K562 (cell line): ENCODE measurements around the gene FHL1. TPM values are rescaled to one million over a fixed set of nuclear protein-coding genes. Genes with fewer than 3 reads are reported as not detected.
A peak's percentile ranks its signal among the peaks of the same experiment; 100 is the strongest.

Experiments used
- NFIC ChIP-seq: fragments of 450-650 bp; IDR thresholded peaks from 2 replicates; pipeline ENCODE4 v1.6.1; 2017; ENCODE audit warnings: mild to moderate bottlenecking, inconsistent platforms
- NRF1 ChIP-seq, 2 experiments: fragments of 450-650 bp; IDR thresholded peaks in 1 of 2; conservative IDR thresholded peaks in 1 of 2; 2 replicates each; pipeline ENCODE4 v1.6.1; 2014; ENCODE audit warnings: mild to moderate bottlenecking in 2 of 2
- RFX5 ChIP-seq: IDR thresholded peaks from 2 replicates; pipeline ENCODE4 v1.6.1; 2011; ENCODE audit warnings: low read depth, mild to moderate bottlenecking, improper control_type of control experiment, low read length
- ZNF75A ChIP-seq: fragments of 450-650 bp; formaldehyde crosslinking; IDR thresholded peaks from 2 replicates; pipeline ENCODE4 v1.4.0; 2020; ENCODE audit warnings: mild to moderate bottlenecking
- polyA plus RNA-seq, 8 experiments: library from polyadenylated mRNA; depleted of rRNA in 4 of 8; stranded (reverse) in 5 of 8; unstranded in 3 of 8; fragments of >200 nt; fragmentation: Nextera tagmentation in 2 of 8; fragmentation: Illumina TruSeq in 1 of 8; extraction: Ambion mirVana in 2 of 8; extraction: Trizol in 1 of 8; gene quantifications; 2 replicates each; pipeline versions ENCODE4 v1.2.1 to v1.2.3, GENCODE V29; 2011 to 2014; ENCODE audit warnings: inconsistent platforms in 1 of 8, missing spikeins in 1 of 8
- total RNA-seq, 7 experiments: library from RNA; depleted of rRNA in 6 of 7; stranded (reverse); fragments of >200 nt in 6 of 7; fragmentation: Illumina TruSeq in 2 of 7; extraction: Trizol in 2 of 7; gene quantifications; 2 replicates each; pipeline versions ENCODE4 v1.2.1 to v1.2.3, GENCODE V29; 2011 to 2021; ENCODE audit warnings: low replicate concordance in 1 of 7
- TF ChIP-seq, protein P1 (sequence below): fragments of 450-650 bp; IDR thresholded peaks from 2 replicates; pipeline ENCODE4 v1.6.1; 2016; ENCODE audit warnings: mild to moderate bottlenecking, moderate library complexity
- TF ChIP-seq, protein P2 (sequence below): fragments of 200-800 bp; sonication (Bioruptor generic); IDR thresholded peaks from 2 replicates; pipeline ENCODE4 v1.6.1; 2017; ENCODE audit warnings: missing genetic modification characterization, missing compliant biosample characterization
- TF ChIP-seq, protein P3 (sequence below), 2 experiments: fragments of 450-650 bp in 1 of 2; IDR thresholded peaks; 2 replicates each; pipeline ENCODE4 v1.6.1; 2011 to 2017; ENCODE audit warnings: low read depth in 2 of 2, antibody characterized with exemption in 1 of 2, borderline replicate concordance in 1 of 2, low read length in 1 of 2, mild to moderate bottlenecking in 1 of 2, mixed read lengths in 1 of 2; ENCODE audit not compliant: control insufficient read depth in 1 of 2

FHL1 gene
- total and polyA plus RNA-seq, 9 of the 15 experiments (the other 6 are each of a cell fraction or from before 2014, with no cell fraction given), result 0.03 to 3.0 (median 0.13) TPM; not detected in 1

DNA sequence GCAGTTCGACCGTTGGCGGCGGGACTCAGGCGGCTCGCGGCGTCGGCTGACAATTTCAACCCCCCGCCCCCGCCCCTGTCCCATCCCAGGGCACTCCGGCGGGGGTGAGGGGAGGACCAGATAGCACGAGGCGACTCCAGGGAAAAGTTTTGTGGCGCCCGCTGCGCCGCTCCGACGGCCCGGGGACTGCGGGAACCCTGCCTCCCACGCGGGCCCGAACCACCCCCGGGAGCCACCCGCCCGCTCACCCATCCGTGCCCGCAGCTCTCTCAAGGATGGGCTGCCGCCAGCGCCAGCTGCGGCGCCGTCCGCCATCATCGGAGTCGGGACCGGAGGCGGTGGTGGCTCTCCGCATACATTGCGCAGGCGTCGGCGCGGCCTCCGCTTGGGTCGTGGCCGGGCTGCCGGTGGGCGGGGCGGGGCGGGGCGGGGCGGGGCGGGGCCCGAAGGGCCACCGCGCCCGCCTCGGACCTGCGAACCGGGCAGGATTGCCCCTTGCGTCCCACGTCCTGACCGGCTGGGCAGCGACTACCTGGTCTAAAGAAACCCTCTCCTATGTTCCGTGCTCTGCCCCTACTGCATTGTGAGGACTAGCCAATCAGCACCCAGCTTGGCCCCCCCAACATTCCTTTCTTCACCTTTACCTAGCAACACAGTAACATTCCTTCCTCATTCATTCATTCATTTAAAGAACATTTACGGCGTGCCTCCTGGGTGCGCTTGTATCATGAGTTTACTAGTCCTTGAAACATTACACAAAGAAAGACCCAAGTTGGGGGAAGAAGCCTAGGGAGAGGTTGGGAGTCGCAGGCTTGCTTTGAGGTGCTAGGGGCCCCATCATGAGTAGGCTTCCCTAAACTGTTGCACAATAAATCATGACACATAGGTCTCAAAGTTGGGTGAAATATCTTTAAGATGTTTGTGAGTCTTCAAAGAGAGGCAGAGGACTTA is 104.0 kb downstream of the FHL1 start, which contains the start of gene MAP7D3 (continued):
- peak; percentile 54 for TF ChIP-seq NFIC
- peak; percentile 59; the same call in 1 of the 2 replicates for TF ChIP-seq RFX5
- TF ChIP-seq, protein P1, sequence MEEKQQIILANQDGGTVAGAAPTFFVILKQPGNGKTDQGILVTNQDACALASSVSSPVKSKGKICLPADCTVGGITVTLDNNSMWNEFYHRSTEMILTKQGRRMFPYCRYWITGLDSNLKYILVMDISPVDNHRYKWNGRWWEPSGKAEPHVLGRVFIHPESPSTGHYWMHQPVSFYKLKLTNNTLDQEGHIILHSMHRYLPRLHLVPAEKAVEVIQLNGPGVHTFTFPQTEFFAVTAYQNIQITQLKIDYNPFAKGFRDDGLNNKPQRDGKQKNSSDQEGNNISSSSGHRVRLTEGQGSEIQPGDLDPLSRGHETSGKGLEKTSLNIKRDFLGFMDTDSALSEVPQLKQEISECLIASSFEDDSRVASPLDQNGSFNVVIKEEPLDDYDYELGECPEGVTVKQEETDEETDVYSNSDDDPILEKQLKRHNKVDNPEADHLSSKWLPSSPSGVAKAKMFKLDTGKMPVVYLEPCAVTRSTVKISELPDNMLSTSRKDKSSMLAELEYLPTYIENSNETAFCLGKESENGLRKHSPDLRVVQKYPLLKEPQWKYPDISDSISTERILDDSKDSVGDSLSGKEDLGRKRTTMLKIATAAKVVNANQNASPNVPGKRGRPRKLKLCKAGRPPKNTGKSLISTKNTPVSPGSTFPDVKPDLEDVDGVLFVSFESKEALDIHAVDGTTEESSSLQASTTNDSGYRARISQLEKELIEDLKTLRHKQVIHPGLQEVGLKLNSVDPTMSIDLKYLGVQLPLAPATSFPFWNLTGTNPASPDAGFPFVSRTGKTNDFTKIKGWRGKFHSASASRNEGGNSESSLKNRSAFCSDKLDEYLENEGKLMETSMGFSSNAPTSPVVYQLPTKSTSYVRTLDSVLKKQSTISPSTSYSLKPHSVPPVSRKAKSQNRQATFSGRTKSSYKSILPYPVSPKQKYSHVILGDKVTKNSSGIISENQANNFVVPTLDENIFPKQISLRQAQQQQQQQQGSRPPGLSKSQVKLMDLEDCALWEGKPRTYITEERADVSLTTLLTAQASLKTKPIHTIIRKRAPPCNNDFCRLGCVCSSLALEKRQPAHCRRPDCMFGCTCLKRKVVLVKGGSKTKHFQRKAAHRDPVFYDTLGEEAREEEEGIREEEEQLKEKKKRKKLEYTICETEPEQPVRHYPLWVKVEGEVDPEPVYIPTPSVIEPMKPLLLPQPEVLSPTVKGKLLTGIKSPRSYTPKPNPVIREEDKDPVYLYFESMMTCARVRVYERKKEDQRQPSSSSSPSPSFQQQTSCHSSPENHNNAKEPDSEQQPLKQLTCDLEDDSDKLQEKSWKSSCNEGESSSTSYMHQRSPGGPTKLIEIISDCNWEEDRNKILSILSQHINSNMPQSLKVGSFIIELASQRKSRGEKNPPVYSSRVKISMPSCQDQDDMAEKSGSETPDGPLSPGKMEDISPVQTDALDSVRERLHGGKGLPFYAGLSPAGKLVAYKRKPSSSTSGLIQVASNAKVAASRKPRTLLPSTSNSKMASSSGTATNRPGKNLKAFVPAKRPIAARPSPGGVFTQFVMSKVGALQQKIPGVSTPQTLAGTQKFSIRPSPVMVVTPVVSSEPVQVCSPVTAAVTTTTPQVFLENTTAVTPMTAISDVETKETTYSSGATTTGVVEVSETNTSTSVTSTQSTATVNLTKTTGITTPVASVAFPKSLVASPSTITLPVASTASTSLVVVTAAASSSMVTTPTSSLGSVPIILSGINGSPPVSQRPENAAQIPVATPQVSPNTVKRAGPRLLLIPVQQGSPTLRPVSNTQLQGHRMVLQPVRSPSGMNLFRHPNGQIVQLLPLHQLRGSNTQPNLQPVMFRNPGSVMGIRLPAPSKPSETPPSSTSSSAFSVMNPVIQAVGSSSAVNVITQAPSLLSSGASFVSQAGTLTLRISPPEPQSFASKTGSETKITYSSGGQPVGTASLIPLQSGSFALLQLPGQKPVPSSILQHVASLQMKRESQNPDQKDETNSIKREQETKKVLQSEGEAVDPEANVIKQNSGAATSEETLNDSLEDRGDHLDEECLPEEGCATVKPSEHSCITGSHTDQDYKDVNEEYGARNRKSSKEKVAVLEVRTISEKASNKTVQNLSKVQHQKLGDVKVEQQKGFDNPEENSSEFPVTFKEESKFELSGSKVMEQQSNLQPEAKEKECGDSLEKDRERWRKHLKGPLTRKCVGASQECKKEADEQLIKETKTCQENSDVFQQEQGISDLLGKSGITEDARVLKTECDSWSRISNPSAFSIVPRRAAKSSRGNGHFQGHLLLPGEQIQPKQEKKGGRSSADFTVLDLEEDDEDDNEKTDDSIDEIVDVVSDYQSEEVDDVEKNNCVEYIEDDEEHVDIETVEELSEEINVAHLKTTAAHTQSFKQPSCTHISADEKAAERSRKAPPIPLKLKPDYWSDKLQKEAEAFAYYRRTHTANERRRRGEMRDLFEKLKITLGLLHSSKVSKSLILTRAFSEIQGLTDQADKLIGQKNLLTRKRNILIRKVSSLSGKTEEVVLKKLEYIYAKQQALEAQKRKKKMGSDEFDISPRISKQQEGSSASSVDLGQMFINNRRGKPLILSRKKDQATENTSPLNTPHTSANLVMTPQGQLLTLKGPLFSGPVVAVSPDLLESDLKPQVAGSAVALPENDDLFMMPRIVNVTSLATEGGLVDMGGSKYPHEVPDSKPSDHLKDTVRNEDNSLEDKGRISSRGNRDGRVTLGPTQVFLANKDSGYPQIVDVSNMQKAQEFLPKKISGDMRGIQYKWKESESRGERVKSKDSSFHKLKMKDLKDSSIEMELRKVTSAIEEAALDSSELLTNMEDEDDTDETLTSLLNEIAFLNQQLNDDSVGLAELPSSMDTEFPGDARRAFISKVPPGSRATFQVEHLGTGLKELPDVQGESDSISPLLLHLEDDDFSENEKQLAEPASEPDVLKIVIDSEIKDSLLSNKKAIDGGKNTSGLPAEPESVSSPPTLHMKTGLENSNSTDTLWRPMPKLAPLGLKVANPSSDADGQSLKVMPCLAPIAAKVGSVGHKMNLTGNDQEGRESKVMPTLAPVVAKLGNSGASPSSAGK, result peak; percentile 58
- peak; percentile 85 to 87 for TF ChIP-seq NRF1 (conservative IDR thresholded peaks at IDR 0.05 in 1 of 2, IDR thresholded peaks at IDR 0.05 in 1 of 2)
- TF ChIP-seq, protein P2, sequence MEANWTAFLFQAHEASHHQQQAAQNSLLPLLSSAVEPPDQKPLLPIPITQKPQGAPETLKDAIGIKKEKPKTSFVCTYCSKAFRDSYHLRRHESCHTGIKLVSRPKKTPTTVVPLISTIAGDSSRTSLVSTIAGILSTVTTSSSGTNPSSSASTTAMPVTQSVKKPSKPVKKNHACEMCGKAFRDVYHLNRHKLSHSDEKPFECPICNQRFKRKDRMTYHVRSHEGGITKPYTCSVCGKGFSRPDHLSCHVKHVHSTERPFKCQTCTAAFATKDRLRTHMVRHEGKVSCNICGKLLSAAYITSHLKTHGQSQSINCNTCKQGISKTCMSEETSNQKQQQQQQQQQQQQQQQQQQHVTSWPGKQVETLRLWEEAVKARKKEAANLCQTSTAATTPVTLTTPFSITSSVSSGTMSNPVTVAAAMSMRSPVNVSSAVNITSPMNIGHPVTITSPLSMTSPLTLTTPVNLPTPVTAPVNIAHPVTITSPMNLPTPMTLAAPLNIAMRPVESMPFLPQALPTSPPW (CRISPR knock-in tag), result peak; percentile 58
- TF ChIP-seq, protein P3, sequence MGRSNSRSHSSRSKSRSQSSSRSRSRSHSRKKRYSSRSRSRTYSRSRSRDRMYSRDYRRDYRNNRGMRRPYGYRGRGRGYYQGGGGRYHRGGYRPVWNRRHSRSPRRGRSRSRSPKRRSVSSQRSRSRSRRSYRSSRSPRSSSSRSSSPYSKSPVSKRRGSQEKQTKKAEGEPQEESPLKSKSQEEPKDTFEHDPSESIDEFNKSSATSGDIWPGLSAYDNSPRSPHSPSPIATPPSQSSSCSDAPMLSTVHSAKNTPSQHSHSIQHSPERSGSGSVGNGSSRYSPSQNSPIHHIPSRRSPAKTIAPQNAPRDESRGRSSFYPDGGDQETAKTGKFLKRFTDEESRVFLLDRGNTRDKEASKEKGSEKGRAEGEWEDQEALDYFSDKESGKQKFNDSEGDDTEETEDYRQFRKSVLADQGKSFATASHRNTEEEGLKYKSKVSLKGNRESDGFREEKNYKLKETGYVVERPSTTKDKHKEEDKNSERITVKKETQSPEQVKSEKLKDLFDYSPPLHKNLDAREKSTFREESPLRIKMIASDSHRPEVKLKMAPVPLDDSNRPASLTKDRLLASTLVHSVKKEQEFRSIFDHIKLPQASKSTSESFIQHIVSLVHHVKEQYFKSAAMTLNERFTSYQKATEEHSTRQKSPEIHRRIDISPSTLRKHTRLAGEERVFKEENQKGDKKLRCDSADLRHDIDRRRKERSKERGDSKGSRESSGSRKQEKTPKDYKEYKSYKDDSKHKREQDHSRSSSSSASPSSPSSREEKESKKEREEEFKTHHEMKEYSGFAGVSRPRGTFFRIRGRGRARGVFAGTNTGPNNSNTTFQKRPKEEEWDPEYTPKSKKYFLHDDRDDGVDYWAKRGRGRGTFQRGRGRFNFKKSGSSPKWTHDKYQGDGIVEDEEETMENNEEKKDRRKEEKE (IDR thresholded peaks at IDR 0.05; ENCODE audit: borderline replicate concordance in 1 of 2, control insufficient read depth in 1 of 2, low read depth in 2 of 2, low read length in 1 of 2), result no peak
- TF ChIP-seq ZNF75A, result no peak
